Measurements from ENCODE around the gene ARNT2. TPM values are rescaled to one million over a fixed set of nuclear protein-coding genes. Genes with fewer than 3 reads are reported as not detected.

The ARNT2 gene
- total RNA-seq, 1 donor from 2014 or later, result 21.6 TPM

DNA sequence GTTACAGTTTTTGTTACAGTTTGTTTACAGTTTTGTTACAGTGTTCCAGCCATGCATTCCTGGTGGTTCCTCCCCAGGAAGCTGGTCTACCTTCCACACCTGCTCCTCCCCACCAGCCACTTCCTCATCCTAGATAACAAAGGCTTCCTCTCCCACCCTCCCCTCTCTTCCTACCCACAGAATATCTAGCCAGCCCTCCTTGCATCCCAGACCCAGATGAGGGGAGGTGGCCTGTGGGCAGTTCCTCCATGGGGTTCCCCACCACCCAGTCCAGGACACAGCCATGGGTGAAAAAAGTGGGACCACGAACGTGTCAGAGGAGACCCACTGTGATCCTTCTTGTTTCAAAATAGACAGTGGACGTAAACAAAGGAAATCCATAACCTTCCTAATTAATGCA, 168.2 kb downstream of the ARNT2 start:
- no peak overlapping the region for H3K4me3 ChIP-seq (ENCODE audit: low read depth, low read length)
- no peak for DNase-seq (ENCODE audit: low read depth)
- TF ChIP-seq, protein P1, sequence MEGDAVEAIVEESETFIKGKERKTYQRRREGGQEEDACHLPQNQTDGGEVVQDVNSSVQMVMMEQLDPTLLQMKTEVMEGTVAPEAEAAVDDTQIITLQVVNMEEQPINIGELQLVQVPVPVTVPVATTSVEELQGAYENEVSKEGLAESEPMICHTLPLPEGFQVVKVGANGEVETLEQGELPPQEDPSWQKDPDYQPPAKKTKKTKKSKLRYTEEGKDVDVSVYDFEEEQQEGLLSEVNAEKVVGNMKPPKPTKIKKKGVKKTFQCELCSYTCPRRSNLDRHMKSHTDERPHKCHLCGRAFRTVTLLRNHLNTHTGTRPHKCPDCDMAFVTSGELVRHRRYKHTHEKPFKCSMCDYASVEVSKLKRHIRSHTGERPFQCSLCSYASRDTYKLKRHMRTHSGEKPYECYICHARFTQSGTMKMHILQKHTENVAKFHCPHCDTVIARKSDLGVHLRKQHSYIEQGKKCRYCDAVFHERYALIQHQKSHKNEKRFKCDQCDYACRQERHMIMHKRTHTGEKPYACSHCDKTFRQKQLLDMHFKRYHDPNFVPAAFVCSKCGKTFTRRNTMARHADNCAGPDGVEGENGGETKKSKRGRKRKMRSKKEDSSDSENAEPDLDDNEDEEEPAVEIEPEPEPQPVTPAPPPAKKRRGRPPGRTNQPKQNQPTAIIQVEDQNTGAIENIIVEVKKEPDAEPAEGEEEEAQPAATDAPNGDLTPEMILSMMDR (IDR thresholded peaks at IDR 0.05; ENCODE audit: insufficient read depth, low read length, poor library complexity, severe bottlenecking), result no peak
- no peaks in the 10 kb centered on the region for H3K36me3 ChIP-seq (ENCODE audit: control insufficient read depth, insufficient read depth, low read length)
- H3K27me3 ChIP-seq (ENCODE audit: control insufficient read depth, insufficient read depth, low read length), result no peaks in the 10 kb centered on the region

DNA sequence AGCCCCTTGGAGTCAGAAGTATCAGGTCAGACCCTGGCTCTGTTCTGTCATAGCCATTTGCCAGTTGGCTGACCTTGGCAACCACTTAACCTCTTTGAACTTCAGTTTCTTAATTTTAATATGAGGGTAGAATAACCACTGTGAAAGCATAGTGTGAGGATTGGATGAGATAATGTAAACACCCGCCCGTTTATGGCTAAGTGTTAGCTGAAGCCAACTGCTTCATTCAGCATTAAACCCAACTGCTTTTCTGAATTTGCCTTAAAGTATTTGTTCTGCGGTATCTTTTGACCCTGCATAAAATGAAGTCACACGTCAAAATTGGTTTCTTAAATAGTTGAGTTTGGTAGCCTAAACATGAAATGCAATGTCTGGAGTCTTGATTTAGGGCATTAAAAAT, 169.4 kb downstream of the ARNT2 start:
- TF ChIP-seq, protein P1 (IDR thresholded peaks at IDR 0.05; ENCODE audit: insufficient read depth, low read length, poor library complexity, severe bottlenecking), result no peak
- H3K36me3 ChIP-seq (ENCODE audit: control insufficient read depth, insufficient read depth, low read length), result no peaks in the 10 kb centered on the region
- no peak overlapping the region for H3K4me3 ChIP-seq (ENCODE audit: low read depth, low read length)
- H3K27me3 ChIP-seq (ENCODE audit: control insufficient read depth, insufficient read depth, low read length), result no peaks in the 10 kb centered on the region
- DNase-seq (ENCODE audit: low read depth), result no peak

DNA sequence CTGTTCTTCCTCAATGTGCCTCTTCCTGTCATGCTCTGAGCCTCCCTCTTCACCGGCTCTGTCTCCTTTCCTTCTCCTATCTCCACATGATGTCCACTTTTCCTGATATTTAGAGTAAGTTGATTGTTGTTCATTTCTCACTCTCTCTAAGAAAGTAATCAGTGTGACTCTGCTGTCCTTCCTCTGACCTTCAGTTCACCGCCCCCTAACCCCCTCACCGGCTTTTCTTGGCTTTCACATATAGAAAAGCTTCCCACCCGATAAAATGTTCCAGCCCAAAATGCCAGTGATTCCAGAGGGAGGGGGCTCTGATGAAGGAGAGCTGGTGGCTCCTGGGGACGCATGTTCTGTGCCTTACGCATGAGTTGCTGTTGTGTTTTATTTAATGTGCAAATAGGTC, 170.4 kb downstream of the ARNT2 start:
- Histone ChIP-seq H3K27me3 (ENCODE audit: control insufficient read depth, insufficient read depth, low read length) (no peaks in the 10 kb centered on the region), H3K4me3 (ENCODE audit: low read depth, low read length) (no peak overlapping the region), H3K36me3 (ENCODE audit: control insufficient read depth, insufficient read depth, low read length) (no peaks in the 10 kb centered on the region)
- TF ChIP-seq, protein P1 (IDR thresholded peaks at IDR 0.05; ENCODE audit: insufficient read depth, low read length, poor library complexity, severe bottlenecking), result no peak
- no peak for DNase-seq (ENCODE audit: low read depth)

DNA sequence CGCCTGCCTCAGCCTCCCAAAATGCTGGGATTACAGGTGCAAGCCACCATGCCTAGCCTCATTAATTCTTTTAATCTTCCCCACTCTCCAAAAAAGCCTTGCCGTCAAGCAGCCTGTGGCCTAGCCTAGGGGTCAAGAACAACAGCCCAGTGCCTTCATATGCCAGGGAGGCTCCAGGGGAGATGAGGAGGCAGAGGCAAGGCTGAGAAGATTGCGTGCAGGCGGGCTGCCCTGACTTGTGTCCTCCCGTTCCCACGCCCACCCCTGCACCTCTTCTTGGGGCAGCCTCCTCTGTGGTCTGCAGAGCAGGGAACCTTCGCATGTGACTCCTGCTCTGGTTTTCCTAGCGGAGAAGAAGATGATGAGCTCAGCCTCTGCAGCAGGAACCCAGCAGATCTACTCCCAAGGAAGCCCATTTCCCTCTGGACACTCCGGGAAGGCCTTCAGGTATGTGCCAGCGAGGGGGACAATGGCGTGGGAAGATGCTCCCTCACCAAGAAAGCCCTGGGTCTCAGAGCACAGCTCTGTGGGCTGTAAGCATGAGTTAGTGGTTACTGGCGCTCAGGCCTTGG, 172.4 kb downstream of the ARNT2 start:
- TF ChIP-seq, protein P1 (IDR thresholded peaks at IDR 0.05; ENCODE audit: insufficient read depth, low read length, poor library complexity, severe bottlenecking), result no peak
- no peaks in the 10 kb centered on the region for H3K36me3 ChIP-seq (ENCODE audit: control insufficient read depth, insufficient read depth, low read length)
- DNase-seq (ENCODE audit: low read depth), result no peak

DNA sequence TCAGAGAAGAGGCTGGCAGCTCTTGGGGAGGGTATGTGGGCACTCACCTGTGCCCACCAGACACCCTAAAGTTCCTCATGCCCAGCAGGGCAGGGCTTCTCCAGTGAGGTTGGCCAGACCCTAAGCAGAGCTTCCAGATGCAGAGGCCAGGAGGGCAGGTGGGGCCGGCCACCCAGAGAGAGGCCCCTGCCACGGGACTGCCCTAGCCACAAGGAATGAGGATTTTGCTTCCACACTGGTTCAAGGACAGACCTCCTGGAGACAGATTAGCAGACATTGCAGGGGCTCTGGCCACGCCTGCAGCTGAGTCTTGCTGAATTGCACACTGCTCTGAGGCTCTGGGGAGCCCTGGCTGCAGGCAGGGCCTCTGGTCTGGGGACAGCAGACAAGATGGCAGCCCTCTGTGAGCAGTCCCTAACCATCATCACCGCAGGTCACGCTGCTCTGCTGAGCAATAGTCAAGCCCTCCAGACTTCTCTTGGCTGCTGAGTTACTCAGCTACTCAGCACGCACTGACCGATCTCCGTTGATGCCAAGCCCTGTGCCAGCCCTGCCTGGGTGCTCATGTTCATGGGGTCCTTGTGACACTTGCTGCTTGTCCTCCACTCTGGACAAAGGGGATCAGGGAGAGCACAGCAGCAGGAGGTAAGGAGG, 173.5 kb downstream of the ARNT2 start:
- Histone ChIP-seq H3K4me3 (ENCODE audit: low read depth, low read length) (no peak overlapping the region), H3K36me3 (ENCODE audit: control insufficient read depth, insufficient read depth, low read length) (peaks cover 1% of the 10 kb centered on the region), H3K27me3 (ENCODE audit: control insufficient read depth, insufficient read depth, low read length) (no peaks in the 10 kb centered on the region)
- no peak for DNase-seq (ENCODE audit: low read depth)
- TF ChIP-seq, protein P1 (IDR thresholded peaks at IDR 0.05; ENCODE audit: insufficient read depth, low read length, poor library complexity, severe bottlenecking), result no peak

More for the DNA sequence above, 172.4 kb downstream of the ARNT2 start:
- Histone ChIP-seq H3K27me3 (ENCODE audit: control insufficient read depth, insufficient read depth, low read length) (no peaks in the 10 kb centered on the region), H3K4me3 (ENCODE audit: low read depth, low read length) (no peak overlapping the region)

DNA sequence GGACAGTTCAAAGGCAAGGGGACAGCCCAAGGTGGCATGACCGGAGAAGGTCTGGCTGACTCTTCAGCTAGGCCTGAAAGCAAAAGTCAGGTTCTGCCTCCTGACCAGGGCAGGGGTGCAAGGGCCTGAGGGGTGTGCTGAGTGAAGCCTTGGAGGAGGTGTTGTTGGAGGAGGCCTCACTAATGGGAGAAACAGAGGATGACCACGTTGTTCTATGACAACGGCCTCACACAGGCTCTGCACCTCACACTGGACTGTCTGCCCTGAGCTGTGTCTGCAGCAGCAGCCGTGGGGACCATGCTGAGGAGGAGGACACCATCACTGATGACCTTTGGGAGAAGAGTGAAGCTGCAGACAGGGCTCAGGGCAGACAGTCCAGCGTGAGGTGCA, 174.0 kb downstream of the ARNT2 start:
- Histone ChIP-seq H3K27me3 (ENCODE audit: control insufficient read depth, insufficient read depth, low read length) (no peaks in the 10 kb centered on the region), H3K36me3 (ENCODE audit: control insufficient read depth, insufficient read depth, low read length) (peaks cover 1% of the 10 kb centered on the region), H3K4me3 (ENCODE audit: low read depth, low read length) (no peak overlapping the region)
- TF ChIP-seq, protein P1 (IDR thresholded peaks at IDR 0.05; ENCODE audit: insufficient read depth, low read length, poor library complexity, severe bottlenecking), result no peak
- DNase-seq (ENCODE audit: low read depth), result no peak
